Kidney tubule cell (primary cell): ENCODE results near the gene BCL11B.

ENCODE experiments used
- DNase-seq: peaks from one replicate; pipeline ENCODE4 v3.0.0-alpha.2; 2018; ENCODE audit warnings: low spot score

Gene BCL11B

GRCh38 chr14:99286761-99287160 is 14.8 kb upstream of the BCL11B start:
- no peak for DNase-seq

GRCh38 chr14:99284254-99285004 is 12.4 kb upstream of the BCL11B start:
- no peak for DNase-seq

DNA sequence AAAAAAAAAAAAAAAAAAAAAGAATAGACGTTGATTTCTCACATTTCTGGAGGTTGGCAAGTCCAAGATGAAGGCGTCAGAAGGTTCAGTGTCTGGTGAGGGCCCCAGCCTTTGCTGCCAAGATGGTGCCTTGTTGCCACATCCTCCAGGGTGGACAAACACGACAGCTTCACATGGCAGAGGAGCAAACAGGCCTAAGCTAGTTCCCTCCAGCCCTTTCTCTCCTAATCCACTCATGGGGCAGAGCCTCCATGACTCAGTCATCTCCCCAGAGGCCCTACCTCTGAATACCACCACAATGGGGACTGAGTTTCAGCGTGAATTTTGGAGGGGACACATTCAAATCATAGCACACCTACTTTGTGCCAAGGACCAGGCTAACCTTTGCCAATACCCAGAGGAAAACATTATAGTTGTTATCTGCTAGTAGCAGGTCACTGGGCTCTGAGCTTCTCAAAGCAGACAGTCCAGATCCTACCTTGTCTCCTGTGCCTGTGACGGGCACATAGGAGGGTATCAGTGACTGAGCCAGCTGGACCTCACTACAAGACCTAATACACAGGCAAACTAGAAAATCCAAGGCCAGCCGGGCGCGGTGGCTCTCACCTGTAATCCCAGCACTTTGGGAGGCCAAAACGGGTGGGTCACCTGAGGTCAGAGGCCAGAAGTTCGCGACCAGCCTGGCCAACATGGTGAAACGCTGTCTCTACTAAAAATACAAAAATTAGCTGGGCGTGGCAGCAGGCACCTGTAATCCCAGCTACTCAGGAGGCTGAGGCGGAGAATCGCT is 10.5 kb upstream of the BCL11B start:
- no peak for DNase-seq

DNA sequence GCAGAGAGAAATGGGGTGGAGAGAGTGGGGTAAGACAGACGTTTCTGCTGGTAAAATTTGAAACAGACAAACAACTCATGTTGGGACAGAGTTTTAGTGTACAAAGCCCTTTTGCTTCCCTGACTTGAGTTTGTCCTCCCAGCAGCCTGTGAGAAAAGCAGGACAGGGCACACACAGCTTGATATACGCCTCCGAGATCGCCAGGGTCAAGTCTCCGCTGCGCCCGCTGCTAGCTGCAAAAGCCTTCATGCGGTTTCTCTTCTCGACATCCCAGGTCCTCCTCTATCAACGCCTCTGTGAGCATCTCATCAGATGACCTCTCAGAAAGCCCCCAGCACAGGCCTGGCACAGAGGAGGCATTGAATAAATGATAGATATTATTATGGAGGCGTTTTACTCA is 9.4 kb upstream of the BCL11B start:
- no peak for DNase-seq

DNA sequence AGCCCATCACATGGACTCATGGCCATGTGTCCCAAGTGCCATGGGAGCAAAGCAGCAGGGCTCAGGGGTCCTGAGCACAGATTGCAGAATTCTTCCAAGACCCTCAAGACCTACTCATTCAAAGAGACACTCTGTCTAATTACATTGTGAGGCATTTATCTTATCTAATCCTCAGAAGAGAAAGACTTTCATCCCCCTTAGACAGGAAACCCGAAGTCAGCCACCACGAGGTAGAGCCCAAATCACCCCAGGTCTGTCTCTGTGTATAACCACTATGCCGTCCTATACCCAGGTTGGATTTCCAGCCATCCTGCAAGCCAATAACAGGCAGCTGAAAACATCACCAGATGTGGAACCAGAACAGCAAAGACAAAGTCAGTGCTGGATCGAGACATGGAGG is 8.9 kb upstream of the BCL11B start:
- DNase-seq = no peak

- DNase-seq = no peak
These were observed 8.2 kb upstream of the BCL11B start for GRCh38 chr14:99280066-99280731.

- DNase-seq = no peak
These were observed 6.8 kb upstream of the BCL11B start for GRCh38 chr14:99278836-99279235.

- no peak for DNase-seq
These were observed 5.5 kb upstream of the BCL11B start for GRCh38 chr14:99277530-99277929.

GRCh38 chr14:99276482-99276881 is 4.5 kb upstream of the BCL11B start:
- DNase-seq = no peak

DNA sequence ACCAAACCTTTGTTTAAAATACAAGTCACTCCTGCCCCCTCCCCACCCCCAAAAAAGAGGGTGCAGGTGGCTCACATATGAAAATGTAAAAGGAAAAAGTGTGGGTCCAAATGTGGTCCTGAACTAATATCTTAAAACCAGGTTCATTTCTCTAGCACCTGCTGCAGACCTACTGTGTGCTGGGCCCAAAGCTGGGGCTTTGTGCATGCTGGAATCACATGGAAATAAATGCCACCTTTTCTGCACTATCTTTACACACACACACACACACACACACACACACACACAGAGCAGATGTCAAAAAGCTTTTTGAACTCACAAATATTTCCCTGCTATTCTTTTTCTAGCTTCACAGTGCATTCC is 3.2 kb upstream of the BCL11B start:
- no peak for DNase-seq

- DNase-seq = peak; percentile 83
These were observed 2.6 kb upstream of the BCL11B start for GRCh38 chr14:99274346-99275221.

DNA sequence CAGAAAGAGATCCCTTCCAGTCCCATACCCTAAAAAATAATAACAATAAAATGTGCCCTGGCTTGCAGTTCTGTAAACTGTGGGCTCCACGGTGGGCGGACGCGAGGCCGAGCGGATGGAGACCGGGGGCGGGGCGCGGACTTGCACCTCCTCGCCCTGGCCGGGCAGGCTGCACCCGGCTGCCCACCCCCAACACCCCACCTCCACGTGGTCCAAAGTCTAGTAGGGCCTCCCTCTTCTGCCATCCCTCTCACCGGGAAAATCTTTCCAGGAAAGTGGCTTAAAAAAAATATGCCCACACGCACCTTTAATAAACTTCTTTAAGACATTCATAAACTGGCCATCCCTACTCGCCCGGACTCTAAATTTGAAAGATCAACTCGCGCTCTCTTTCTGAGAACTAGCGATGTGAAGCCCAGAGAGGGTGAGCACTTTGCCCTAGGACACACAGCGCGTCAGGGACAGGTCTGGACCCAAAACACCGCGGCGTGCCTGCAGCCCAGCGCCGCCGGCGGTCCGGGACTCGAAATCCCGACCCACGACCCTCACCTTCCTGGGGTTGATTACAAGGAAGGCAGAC is 1.9 kb upstream of the BCL11B start:
- no peak for DNase-seq

- DNase-seq = no peak
These were observed 1.1 kb upstream of the BCL11B start for GRCh38 chr14:99272899-99273765.

GRCh38 chr14:99272632-99272898 is 568 bp upstream of the BCL11B start:
- DNase-seq = no peak

DNA sequence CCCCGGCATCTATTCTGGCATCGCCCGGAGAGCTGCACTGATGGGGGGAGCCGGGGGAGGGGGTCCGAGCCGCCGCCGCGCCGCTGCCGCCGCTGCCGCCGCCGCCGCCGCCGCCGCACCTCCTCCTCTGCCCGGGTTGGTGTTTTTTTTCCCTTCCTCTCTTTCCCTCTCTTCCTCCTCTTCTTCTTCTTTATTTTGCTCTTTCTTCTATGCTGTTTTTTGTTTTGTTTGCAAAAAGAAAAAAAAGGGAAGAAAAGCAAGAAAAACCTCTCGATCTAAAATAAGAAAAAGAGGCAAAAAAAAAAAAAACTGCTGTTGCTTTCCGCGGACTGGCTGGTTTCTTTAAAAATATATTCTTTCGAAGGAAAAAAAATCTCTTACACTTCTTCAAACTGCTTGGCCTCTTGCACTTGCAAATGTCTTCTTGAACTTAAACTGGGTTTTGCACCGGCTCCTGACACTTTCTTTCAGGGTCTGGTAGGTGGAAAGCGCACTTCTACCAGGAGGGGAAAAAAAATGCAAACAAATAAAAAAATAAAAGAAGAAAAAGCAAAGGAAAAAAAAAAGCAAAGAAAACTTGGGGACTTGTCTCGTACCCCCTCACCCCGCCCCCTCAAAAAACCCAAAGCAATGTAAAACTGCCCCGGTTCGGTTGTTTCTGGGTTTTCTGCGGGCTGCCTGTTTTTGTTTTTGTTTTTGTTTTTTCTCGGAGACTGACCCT is 616 bp downstream of the BCL11B start:
- no peak for DNase-seq

GRCh38 chr14:99270458-99271220 is 1.4 kb downstream of the BCL11B start:
- DNase-seq = no peak

DNA sequence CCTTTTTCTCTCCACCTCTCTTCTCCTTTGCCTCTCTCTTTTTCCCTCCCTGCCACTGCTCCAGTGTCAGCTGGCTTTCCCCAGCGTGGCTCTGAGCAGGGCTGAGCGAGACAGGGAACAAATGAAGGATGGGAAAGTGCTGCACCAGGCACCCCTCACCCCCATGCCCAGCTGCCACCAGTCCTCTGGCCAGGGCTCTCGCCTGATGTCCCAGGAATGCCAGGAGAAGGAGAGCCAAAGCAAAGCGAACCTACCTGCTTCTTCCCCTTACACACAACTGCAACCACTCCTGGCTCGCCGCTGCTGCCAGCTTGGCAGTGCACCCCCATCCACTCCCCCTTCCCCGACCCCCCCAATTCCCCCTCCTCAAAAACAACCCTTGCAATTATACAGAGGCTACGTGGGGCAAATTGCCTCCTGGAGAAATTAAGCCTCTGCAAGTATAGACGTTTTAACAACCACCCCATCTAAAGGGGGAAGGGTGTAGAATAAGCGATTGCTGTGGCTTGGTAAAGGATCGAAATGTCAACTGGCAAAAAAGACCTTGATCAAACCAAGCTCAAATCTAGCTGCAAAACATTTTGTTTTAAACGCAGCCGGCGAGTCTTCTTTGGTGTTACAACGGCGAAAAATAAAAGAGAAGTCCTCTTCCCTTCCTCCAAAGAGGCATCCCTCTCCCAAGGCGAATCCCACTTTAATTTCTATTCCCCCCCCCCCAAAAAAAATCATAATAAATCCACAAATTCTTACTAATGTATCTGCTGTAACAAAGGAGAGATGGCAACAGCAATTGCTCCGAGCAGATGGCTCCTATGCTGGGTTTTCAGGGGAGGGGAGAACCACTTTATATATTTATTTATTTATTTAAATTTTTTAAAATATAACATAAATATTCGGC is 2.9 kb downstream of the BCL11B start:
- DNase-seq = no peak
